DND-41 (cell line): ENCODE results near the gene HEG1.

Experiments used
- EZH2 ChIP-seq: IDR thresholded peaks from 3 replicates; pipeline ENCODE4 v1.6.1; 2012; ENCODE audit warnings: borderline replicate concordance, low read depth, mild to moderate bottlenecking, moderate library complexity, low read length, inconsistent platforms; ENCODE audit not compliant: severe bottlenecking
- TF ChIP-seq, protein P1 (sequence below): IDR thresholded peaks from 2 replicates; pipeline ENCODE4 v1.5.1; 2012; ENCODE audit warnings: borderline replicate concordance, low read length, moderate library complexity, mild to moderate bottlenecking; ENCODE audit not compliant: poor library complexity, severe bottlenecking; ENCODE audit errors: extremely low read depth

DNA sequence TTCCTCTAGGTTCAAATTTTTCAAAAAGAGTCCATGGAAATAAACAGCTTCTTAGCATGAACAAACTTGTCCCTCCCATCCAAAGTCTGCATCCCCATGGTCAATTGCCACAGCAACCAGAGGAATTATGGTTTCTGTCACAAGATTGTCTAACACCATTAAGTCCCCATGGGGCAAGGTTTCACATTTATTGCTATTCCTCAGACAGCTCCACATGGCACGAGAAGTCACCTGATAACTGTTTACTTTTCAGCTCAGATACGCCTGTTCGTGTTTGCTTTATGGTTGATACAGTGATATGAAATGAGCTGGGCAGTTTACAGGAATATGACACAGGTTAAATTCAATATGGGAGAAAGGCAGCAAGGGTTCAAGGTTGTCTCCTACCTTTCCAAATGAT, 83.3 kb downstream of the HEG1 start:
- TF ChIP-seq, protein P1, sequence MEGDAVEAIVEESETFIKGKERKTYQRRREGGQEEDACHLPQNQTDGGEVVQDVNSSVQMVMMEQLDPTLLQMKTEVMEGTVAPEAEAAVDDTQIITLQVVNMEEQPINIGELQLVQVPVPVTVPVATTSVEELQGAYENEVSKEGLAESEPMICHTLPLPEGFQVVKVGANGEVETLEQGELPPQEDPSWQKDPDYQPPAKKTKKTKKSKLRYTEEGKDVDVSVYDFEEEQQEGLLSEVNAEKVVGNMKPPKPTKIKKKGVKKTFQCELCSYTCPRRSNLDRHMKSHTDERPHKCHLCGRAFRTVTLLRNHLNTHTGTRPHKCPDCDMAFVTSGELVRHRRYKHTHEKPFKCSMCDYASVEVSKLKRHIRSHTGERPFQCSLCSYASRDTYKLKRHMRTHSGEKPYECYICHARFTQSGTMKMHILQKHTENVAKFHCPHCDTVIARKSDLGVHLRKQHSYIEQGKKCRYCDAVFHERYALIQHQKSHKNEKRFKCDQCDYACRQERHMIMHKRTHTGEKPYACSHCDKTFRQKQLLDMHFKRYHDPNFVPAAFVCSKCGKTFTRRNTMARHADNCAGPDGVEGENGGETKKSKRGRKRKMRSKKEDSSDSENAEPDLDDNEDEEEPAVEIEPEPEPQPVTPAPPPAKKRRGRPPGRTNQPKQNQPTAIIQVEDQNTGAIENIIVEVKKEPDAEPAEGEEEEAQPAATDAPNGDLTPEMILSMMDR: no peak
- no peak for TF ChIP-seq EZH2
